GM21717 (cell line): ENCODE measurements around the gene RGCC.
"Not testable (repeated sequence)": the region's sequence is repeated elsewhere in the genome, so short reads cannot be mapped to it uniquely, and the experiment has no call there.

Experiments
- ATAC-seq: cut with Tn5 transposase; IDR thresholded peaks from one replicate; pipeline ENCODE4 v1.9.1; 2021; ENCODE audit warnings: mild to moderate bottlenecking, moderate library complexity; ENCODE audit not compliant: unreplicated experiment

RGCC gene

GRCh38 chr13:41456768-41457588 is at the start of gene RGCC:
TSS of gene RGCC (plus strand) at chr13:41457550. CDS start at chr13:41457708, 158 bp downstream.
- ATAC-seq = peak; percentile 62

GRCh38 chr13:41408121-41408520 is 49.2 kb upstream of the RGCC start:
- ATAC-seq = no peak

- no peak for ATAC-seq
These were observed 48.6 kb upstream of the RGCC start for GRCh38 chr13:41408746-41409145.

- ATAC-seq = no peak
These were observed 47.7 kb upstream of the RGCC start for GRCh38 chr13:41409611-41410010.

GRCh38 chr13:41411060-41411459 is 46.3 kb upstream of the RGCC start:
- no peak for ATAC-seq

GRCh38 chr13:41411522-41411921 is 45.8 kb upstream of the RGCC start:
- no peak for ATAC-seq

GRCh38 chr13:41413872-41414271 is 43.5 kb upstream of the RGCC start:
- no peak for ATAC-seq

- no peak for ATAC-seq
These were observed 41.1 kb upstream of the RGCC start for GRCh38 chr13:41416276-41416675.

GRCh38 chr13:41418027-41418426 is 39.3 kb upstream of the RGCC start:
- no peak for ATAC-seq

GRCh38 chr13:41418731-41419130 is 38.6 kb upstream of the RGCC start:
- no peak for ATAC-seq

- no peak for ATAC-seq
These were observed 38.1 kb upstream of the RGCC start for GRCh38 chr13:41419206-41419605.

GRCh38 chr13:41420146-41420545 is 37.2 kb upstream of the RGCC start:
- ATAC-seq = no peak

- not testable (repeated sequence) for ATAC-seq
These were observed 36.0 kb upstream of the RGCC start for GRCh38 chr13:41421330-41421729.

GRCh38 chr13:41421983-41422382 is 35.4 kb upstream of the RGCC start:
- ATAC-seq = not testable (repeated sequence)

GRCh38 chr13:41423259-41423658 is 34.1 kb upstream of the RGCC start:
- ATAC-seq = not testable (repeated sequence)

- ATAC-seq = not testable (repeated sequence)
These were observed 32.7 kb upstream of the RGCC start for GRCh38 chr13:41424675-41425074.

- no peak for ATAC-seq
These were observed 31.3 kb upstream of the RGCC start for GRCh38 chr13:41426047-41426446.

- no peak for ATAC-seq
These were observed 29.7 kb upstream of the RGCC start for GRCh38 chr13:41427666-41428065.

GRCh38 chr13:41428155-41428554 is 29.2 kb upstream of the RGCC start:
- no peak for ATAC-seq

- not testable (repeated sequence) for ATAC-seq
These were observed 23.3 kb upstream of the RGCC start for GRCh38 chr13:41434030-41434429.

- no peak for ATAC-seq
These were observed 22.4 kb upstream of the RGCC start for GRCh38 chr13:41434831-41435520.

- no peak for ATAC-seq
These were observed 13.4 kb upstream of the RGCC start for GRCh38 chr13:41443969-41444368.
